Endothelial cell of umbilical vein (primary cell): Measurements from ENCODE around the gene BMP10. TPM values are rescaled to one million over a fixed set of nuclear protein-coding genes. Genes with fewer than 3 reads are reported as not detected.

Source experiments
- BruUV-seq: library from RNA; stranded (reverse); fragments of 400-500 nt; replicated peaks from 2 replicates; lab custom pipeline; 2021; lab: Mats Ljungman, UMichigan
- CTCF ChIA-PET: fragments of 300-600, 350-600 bp; sonication (Branson Sonifier 250); formaldehyde crosslinking; loops from one replicate; lab custom pipeline; 2021; ENCODE audit warnings: antibody characterized with exemption, inconsistent platforms; lab: Charles Lee
- POLR2A ChIA-PET: fragments of 300-600, 350-600 bp; sonication (Branson Sonifier 250); formaldehyde crosslinking; loops from one replicate; lab custom pipeline; 2021; ENCODE audit warnings: antibody characterized with exemption, inconsistent platforms; lab: Charles Lee
- DNase-seq: peaks from one replicate; pipeline ENCODE4 v3.0.0-alpha.2; 2011; ENCODE audit warnings: low read depth, low spot score
- FAIRE-seq: peaks from 2 replicates; lab custom pipeline; 2011; peaks lifted over from hg19 to GRCh38; lab: Jason Lieb, UNC
- H2AFZ ChIP-seq: 2 replicates; pipeline ENCODE4 v1.6.0; 2012; ENCODE audit warnings: low read depth, low read length, control low read depth, inconsistent platforms
- H3K27ac ChIP-seq: 2 replicates; pipeline ENCODE4 v1.5.1; 2011; ENCODE audit warnings: low read depth, mild to moderate bottlenecking, control low read depth, low read length, moderate library complexity; ENCODE audit not compliant: insufficient read depth
- H3K27me3 ChIP-seq, 2 experiments: 2 replicates each; pipeline versions ENCODE4 v1.6.0 to v1.6.1; 2011; ENCODE audit warnings: low read length in 2 of 2, mixed read lengths in 1 of 2; ENCODE audit not compliant: control insufficient read depth in 2 of 2, insufficient read depth in 2 of 2
- H3K36me3 ChIP-seq, 2 experiments: 2 replicates in 1 of 2; 3 replicates in 1 of 2; pipeline ENCODE4 v1.5.1; 2011; ENCODE audit warnings: low read length in 2 of 2, mild to moderate bottlenecking in 1 of 2, moderate library complexity in 1 of 2; ENCODE audit not compliant: control insufficient read depth in 2 of 2, insufficient read depth in 2 of 2; ENCODE audit errors: extremely low read depth in 1 of 2
- H3K4me1 ChIP-seq: 3 replicates; pipeline ENCODE4 v1.5.1; 2011; ENCODE audit warnings: mild to moderate bottlenecking, low read length; ENCODE audit not compliant: control insufficient read depth, insufficient read depth; ENCODE audit errors: extremely low read depth
- H3K4me2 ChIP-seq: 2 replicates; pipeline ENCODE4 v1.6.1; 2011; ENCODE audit warnings: low read length, control low read depth, mixed read lengths; ENCODE audit not compliant: insufficient read depth
- H3K4me3 ChIP-seq, 3 experiments: fragments of 200-600 bp in 1 of 3; sonication (generic), shearing (Covaris generic) in 1 of 3; replicated peaks in 1 of 3; 2 replicates each; pipeline ENCODE4 v1.5.1; 2011 to 2016; ENCODE audit warnings: control low read depth in 3 of 3, low read length in 3 of 3, mild to moderate bottlenecking in 2 of 3, inconsistent platforms in 1 of 3, low read depth in 1 of 3, moderate library complexity in 1 of 3; ENCODE audit not compliant: insufficient read depth in 1 of 3
- H3K79me2 ChIP-seq: 2 replicates; pipeline ENCODE4 v1.6.0; 2012; ENCODE audit warnings: low read length, inconsistent platforms; ENCODE audit not compliant: control insufficient read depth, insufficient read depth
- H3K9ac ChIP-seq: replicated peaks from 2 replicates; pipeline ENCODE3; 2011; ENCODE audit warnings: low read length, control low read depth; ENCODE audit not compliant: insufficient read depth; ENCODE audit errors: extremely low read depth
- H3K9me1 ChIP-seq: replicated peaks from 3 replicates; pipeline ENCODE4 v1.6.0; 2011; ENCODE audit warnings: mild to moderate bottlenecking, low read length; ENCODE audit not compliant: control insufficient read depth, insufficient read depth; ENCODE audit errors: extremely low read depth
- H3K9me3 ChIP-seq: replicated peaks from 2 replicates; pipeline ENCODE4 v1.5.1; 2012; ENCODE audit warnings: low read length, inconsistent platforms; ENCODE audit not compliant: control insufficient read depth, insufficient read depth
- H4K20me1 ChIP-seq: replicated peaks from 2 replicates; pipeline ENCODE3; 2011; ENCODE audit warnings: mild to moderate bottlenecking, low read length; ENCODE audit not compliant: control insufficient read depth, insufficient read depth; ENCODE audit errors: extremely low read depth
- CTCF ChIP-seq, 2 donors: IDR thresholded peaks; 1 replicate in 1 of 2; 2 replicates in 1 of 2; pipeline ENCODE4 v1.5.1; 2011; ENCODE audit warnings: low read length in 2 of 2, mild to moderate bottlenecking in 2 of 2, moderate library complexity in 2 of 2, control low read depth in 1 of 2, inconsistent platforms in 1 of 2, low read depth in 1 of 2; ENCODE audit not compliant: insufficient read depth in 1 of 2; ENCODE audit errors: extremely low read depth in 1 of 2
- EZH2 ChIP-seq: IDR thresholded peaks from 2 replicates; pipeline ENCODE4 v1.6.1; 2012; ENCODE audit warnings: borderline replicate concordance, low read depth, mild to moderate bottlenecking, moderate library complexity, low read length, inconsistent platforms; ENCODE audit not compliant: severe bottlenecking
- FOS ChIP-seq: IDR thresholded peaks from 2 replicates; pipeline ENCODE4 v1.6.1; 2011; ENCODE audit warnings: mild to moderate bottlenecking, low read length, moderate library complexity, borderline replicate concordance; ENCODE audit not compliant: insufficient read depth
- GATA2 ChIP-seq: IDR thresholded peaks from 2 replicates; pipeline ENCODE4 v1.7.0; 2011; ENCODE audit warnings: low read depth, mild to moderate bottlenecking, moderate library complexity, mixed read lengths, low read length; ENCODE audit not compliant: insufficient read length, insufficient read depth
- MYC ChIP-seq: IDR thresholded peaks from one replicate; pipeline ENCODE4 v1.6.1; 2011; ENCODE audit warnings: mild to moderate bottlenecking, low read depth, low read length
- POLR2A ChIP-seq: IDR thresholded peaks from 2 replicates; pipeline ENCODE4 v1.6.1; 2012; ENCODE audit warnings: low read depth, mild to moderate bottlenecking, control low read depth, low read length
- POLR2AphosphoS5 ChIP-seq: IDR thresholded peaks from 2 replicates; pipeline ENCODE4 v1.6.1; 2012; ENCODE audit warnings: low read depth, mild to moderate bottlenecking, control low read depth, low read length, moderate library complexity; ENCODE audit not compliant: insufficient read depth
- dilution Hi-C: fragments of 300-500 bp; cut with MboI; formaldehyde crosslinking; loops from one replicate; pipeline ENCODE4 v1.15.0; 2019; ENCODE audit warnings: low sequenced_read_pairs; ENCODE audit not compliant: extremely low pct_ligation_motif_present
- intact Hi-C: fragments of 100-400 bp; cut with micrococcal nuclease; formaldehyde crosslinking; loops from one replicate; pipeline ENCODE4 v1.10.0; 2022
- polyA plus RNA-seq, 4 experiments: library from polyadenylated mRNA; depleted of rRNA in 3 of 4; stranded (reverse) in 3 of 4; unstranded in 1 of 4; fragments of >200 nt; gene quantifications; 2 replicates each; pipeline versions ENCODE4 v1.2.1 to v1.2.3, GENCODE V29; 2011 to 2012; ENCODE audit warnings: missing spikeins in 1 of 4
- total RNA-seq: library from RNA; stranded (reverse); gene quantifications from 2 replicates; pipeline ENCODE4 v1.2.3, GENCODE V29; 2021

The BMP10 gene
- total and polyA plus RNA-seq, 2 donors (not counting 3 experiments of a cell fraction or from before 2014, with no cell fraction given) = not detected

- Histone ChIP-seq H3K9me3 (no peaks in the 10 kb centered on the region), H3K27me3 (peaks cover 0 to 7% of the 10 kb centered on the region in 2 experiments), H3K4me1 (peaks cover 24% of the 10 kb centered on the region), H3K4me3 (no peak overlapping the region), H4K20me1 (no peaks in the 10 kb centered on the region), H3K9ac (no peak overlapping the region), H3K4me2 (no peak overlapping the region), H3K27ac (no peak overlapping the region), H3K79me2 (no peaks in the 10 kb centered on the region), H3K36me3 (no peaks in the 10 kb centered on the region), H2AFZ (no peak overlapping the region), H3K9me1 (no peaks in the 10 kb centered on the region)
- POLR2A ChIA-PET = no interaction called here
- CTCF ChIA-PET = interaction anchor here (1.1 to 2.5 kb wide), 4 partner anchors 9 to 102 kb away, joined by 3 to 7 read pairs (median 4); no protein-coding TSS in a partner anchor
- dilution Hi-C loops (no loop called here), intact Hi-C loops (no loop called here)
- TF ChIP-seq EZH2 = no peak
- TF ChIP-seq GATA2 = no peak
- no peak for TF ChIP-seq POLR2AphosphoS5
- no peak for TF ChIP-seq POLR2A
- no peak for TF ChIP-seq FOS
- no TSS peak for BruUV-seq
- FAIRE-seq = no peak
- no peak for DNase-seq
Measured at GRCh38 chr2:68853915-68854314, 17.3 kb downstream of the BMP10 start.

- Histone ChIP-seq H3K79me2 (no peaks in the 10 kb centered on the region), H4K20me1 (no peaks in the 10 kb centered on the region), H3K27ac (no peak overlapping the region), H3K9me3 (no peaks in the 10 kb centered on the region), H3K4me1 (peaks cover 24% of the 10 kb centered on the region), H3K4me2 (no peak overlapping the region), H3K9me1 (no peaks in the 10 kb centered on the region), H3K9ac (no peak overlapping the region), H3K36me3 (no peaks in the 10 kb centered on the region), H3K27me3 (peaks cover 0 to 7% of the 10 kb centered on the region in 2 experiments), H2AFZ (no peak overlapping the region), H3K4me3 (no peak overlapping the region)
- BruUV-seq = no TSS peak
- ChIA-PET CTCF (no interaction called here), POLR2A (no interaction called here)
- dilution Hi-C loops = no loop called here
- TF ChIP-seq POLR2A = no peak
- no peak for TF ChIP-seq MYC
- no peak for TF ChIP-seq CTCF (IDR thresholded peaks at IDR 0.05; ENCODE audit: extremely low read depth in 1 of 2, insufficient read depth in 1 of 2, low read depth in 1 of 2, low read length in 2 of 2)
- TF ChIP-seq POLR2AphosphoS5 = no peak
- no peak for FAIRE-seq
- no peak for DNase-seq
- intact Hi-C loops = no loop called here
Measured at GRCh38 chr2:68853035-68853434, 18.2 kb downstream of the BMP10 start.
